ENCODE measurements around the gene EXOC3L2.

Gene EXOC3L2

GRCh38 chr19:45262570-45262969 is 17.4 kb upstream of the EXOC3L2 start:
- TF ChIP-seq, protein P1, sequence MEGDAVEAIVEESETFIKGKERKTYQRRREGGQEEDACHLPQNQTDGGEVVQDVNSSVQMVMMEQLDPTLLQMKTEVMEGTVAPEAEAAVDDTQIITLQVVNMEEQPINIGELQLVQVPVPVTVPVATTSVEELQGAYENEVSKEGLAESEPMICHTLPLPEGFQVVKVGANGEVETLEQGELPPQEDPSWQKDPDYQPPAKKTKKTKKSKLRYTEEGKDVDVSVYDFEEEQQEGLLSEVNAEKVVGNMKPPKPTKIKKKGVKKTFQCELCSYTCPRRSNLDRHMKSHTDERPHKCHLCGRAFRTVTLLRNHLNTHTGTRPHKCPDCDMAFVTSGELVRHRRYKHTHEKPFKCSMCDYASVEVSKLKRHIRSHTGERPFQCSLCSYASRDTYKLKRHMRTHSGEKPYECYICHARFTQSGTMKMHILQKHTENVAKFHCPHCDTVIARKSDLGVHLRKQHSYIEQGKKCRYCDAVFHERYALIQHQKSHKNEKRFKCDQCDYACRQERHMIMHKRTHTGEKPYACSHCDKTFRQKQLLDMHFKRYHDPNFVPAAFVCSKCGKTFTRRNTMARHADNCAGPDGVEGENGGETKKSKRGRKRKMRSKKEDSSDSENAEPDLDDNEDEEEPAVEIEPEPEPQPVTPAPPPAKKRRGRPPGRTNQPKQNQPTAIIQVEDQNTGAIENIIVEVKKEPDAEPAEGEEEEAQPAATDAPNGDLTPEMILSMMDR (IDR thresholded peaks at IDR 0.05; ENCODE audit: extremely low read depth, insufficient read depth, missing control alignments): no peak
- in situ Hi-C loops (cut with MboI; ENCODE audit: low pct_unique_long_range_greater_than_20kb, low sequenced_read_pairs, unreplicated experiment): no loop called here
- no peak for DNase-seq (ENCODE audit: low spot score)

- no peak for DNase-seq (ENCODE audit: low spot score)
- in situ Hi-C loops (cut with MboI; ENCODE audit: low pct_unique_long_range_greater_than_20kb, low sequenced_read_pairs, unreplicated experiment): no loop called here
- TF ChIP-seq, protein P1 (IDR thresholded peaks at IDR 0.05; ENCODE audit: extremely low read depth, insufficient read depth, missing control alignments): no peak
Measured at GRCh38 chr19:45258862-45259261, 13.7 kb upstream of the EXOC3L2 start.

- in situ Hi-C loops (cut with MboI; ENCODE audit: low pct_unique_long_range_greater_than_20kb, low sequenced_read_pairs, unreplicated experiment): no loop called here
- DNase-seq (ENCODE audit: low spot score): no peak
- TF ChIP-seq, protein P1 (IDR thresholded peaks at IDR 0.05; ENCODE audit: extremely low read depth, insufficient read depth, missing control alignments): no peak
Measured at GRCh38 chr19:45256836-45257235, 11.6 kb upstream of the EXOC3L2 start.

GRCh38 chr19:45255611-45256157 is 10.5 kb upstream of the EXOC3L2 start:
- DNase-seq (ENCODE audit: low spot score): no peak
- in situ Hi-C loops (cut with MboI; ENCODE audit: low pct_unique_long_range_greater_than_20kb, low sequenced_read_pairs, unreplicated experiment): no loop called here
- TF ChIP-seq, protein P1 (IDR thresholded peaks at IDR 0.05; ENCODE audit: extremely low read depth, insufficient read depth, missing control alignments): no peak

DNA sequence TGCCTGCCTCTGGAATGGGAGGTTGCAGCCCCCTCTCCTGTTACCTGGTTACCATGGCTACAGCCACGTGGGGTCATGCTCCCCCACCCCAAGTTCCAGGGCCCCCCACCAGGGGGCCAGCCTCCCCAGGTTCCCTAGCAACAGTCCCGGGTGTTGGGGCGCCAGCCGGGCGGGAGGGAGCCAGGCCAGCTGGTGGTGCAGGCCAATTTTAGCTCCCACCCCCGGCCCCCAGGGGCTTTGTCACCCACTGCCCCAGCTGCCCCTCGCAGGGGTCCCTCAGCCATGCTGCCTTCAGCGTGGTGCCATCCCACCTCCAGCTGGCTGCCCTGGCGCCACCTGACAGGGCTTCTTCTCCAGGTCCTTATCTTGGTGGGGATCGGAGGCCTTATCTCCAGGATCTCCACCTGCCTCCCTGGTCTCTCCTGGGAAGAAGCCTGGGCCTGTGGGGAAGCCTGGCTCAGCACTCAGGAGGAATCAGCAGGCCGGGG is 8.9 kb upstream of the EXOC3L2 start:
- in situ Hi-C loops (cut with MboI; ENCODE audit: low pct_unique_long_range_greater_than_20kb, low sequenced_read_pairs, unreplicated experiment): no loop called here
- DNase-seq (ENCODE audit: low spot score): no peak
- TF ChIP-seq, protein P1 (IDR thresholded peaks at IDR 0.05; ENCODE audit: extremely low read depth, insufficient read depth, missing control alignments): peak; percentile 21

DNA sequence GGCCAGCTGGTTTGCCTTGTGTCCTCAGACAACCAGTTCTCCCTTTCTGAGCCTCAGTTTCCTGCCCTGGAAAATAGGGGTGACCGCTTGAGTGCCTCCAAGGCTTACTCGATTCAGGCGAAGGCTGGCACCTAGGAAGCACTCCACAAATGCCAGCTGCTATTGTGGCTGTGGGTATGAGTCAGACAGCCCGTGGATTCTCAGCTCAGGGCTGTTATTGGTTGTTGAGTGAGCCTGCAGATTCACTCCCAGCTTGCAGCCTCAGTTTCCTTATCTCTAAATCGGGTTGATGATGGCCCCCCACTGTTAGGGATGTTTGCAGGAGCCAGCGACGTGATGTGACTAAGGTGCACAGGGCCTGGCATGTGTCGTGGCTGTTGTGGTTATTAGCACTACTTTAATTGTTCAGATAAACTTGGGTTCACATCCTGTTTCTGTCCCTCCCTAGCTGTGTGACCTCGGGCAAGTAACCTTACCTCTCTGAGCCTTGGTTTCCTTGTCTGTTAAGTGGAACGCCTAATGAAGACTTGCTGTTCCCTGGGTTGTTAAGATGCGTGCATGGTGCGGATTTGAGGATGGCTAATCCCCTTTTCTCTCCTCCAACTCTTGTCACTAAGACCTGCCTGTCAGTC is 8.3 kb upstream of the EXOC3L2 start:
- in situ Hi-C loops (cut with MboI; ENCODE audit: low pct_unique_long_range_greater_than_20kb, low sequenced_read_pairs, unreplicated experiment): no loop called here
- TF ChIP-seq, protein P1 (IDR thresholded peaks at IDR 0.05; ENCODE audit: extremely low read depth, insufficient read depth, missing control alignments): no peak
- DNase-seq (ENCODE audit: low spot score): no peak
